ENCODE data around the gene PRKAR2B. TPM values are rescaled to one million over a fixed set of nuclear protein-coding genes. Genes with fewer than 3 reads are reported as not detected.
"Not testable (repeated sequence)": the region's sequence is repeated elsewhere in the genome, so short reads cannot be mapped to it uniquely, and the experiment has no call there.

Gene PRKAR2B
- total RNA-seq, 1 experiment from 2014 or later, result 24.8 TPM

- in situ Hi-C loops (cut with HindIII; ENCODE audit: low pct_unique_long_range_greater_than_20kb, low sequenced_read_pairs); DNase-seq (ENCODE audit: low read depth, low spot score): not testable (repeated sequence)
These were observed 2.1 kb upstream of the PRKAR2B start for GRCh38 chr7:107042326-107042910.

DNA sequence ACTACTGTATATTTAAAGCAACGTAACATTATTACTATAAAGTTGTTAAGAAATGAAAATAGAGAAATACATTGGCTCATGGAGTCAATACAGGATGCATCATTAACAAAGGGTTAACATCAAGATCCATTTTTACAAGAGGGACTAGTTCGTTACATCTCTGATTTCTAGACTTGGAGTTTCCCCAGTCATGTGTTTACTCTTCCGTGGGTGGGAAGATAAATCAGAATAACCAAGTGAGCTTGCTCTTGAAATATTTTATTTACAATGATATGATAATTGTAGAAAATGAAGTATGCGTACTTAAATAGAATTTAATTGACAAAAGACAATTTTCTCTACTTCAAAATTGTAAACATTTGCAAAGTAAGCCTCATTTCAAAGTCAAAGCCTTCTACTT lies 1.0 kb upstream of the PRKAR2B start:
- no peak for DNase-seq (ENCODE audit: low read depth, low spot score)
- in situ Hi-C loops (cut with HindIII; ENCODE audit: low pct_unique_long_range_greater_than_20kb, low sequenced_read_pairs), result no loop called here

- in situ Hi-C loops (cut with HindIII; ENCODE audit: low pct_unique_long_range_greater_than_20kb, low sequenced_read_pairs), result no loop called here
These were observed 571 bp upstream of the PRKAR2B start for GRCh38 chr7:107043921-107044346.

DNA sequence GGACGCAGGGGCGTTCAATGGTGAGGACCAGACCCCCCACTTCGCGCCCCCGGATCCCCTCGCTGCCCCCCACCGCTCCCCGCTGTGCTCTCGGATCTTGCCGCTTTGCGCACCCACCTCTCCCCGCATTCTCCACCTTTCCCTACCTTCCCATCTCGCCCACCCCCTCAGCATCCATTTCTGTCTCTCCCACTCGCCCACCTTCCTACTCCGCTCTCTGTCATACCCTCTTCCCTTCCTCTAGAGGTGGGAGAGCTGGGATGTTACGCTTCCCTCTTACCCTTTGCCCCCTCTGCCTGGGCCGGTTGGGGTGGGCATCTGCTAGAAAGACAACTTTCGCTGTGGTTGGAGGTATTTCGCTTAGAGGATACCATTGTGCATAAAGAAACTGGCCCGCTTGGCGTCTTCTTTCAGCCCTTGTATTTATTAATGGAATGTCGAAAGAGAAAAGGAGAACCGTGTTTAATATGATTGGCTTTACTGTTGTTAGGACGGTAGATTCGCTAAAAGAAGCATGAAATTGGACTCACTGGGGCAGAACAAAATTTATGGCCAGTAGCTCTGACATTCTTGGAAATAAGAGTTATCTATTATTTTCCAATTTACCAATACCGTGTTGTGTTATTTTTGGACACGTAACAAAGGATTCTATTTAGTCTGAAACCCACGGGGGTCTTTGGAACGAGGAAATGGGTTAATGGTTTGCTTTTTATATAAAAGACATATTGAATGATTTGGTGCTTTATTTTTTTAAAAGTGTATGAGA lies 873 bp downstream of the PRKAR2B start:
- in situ Hi-C loops (cut with HindIII; ENCODE audit: low pct_unique_long_range_greater_than_20kb, low sequenced_read_pairs), result no loop called here
- peak; percentile 14 for DNase-seq (ENCODE audit: low read depth, low spot score)

More at GRCh38 chr7:107043921-107044346, 571 bp upstream of the PRKAR2B start:
- peak; percentile 52 for DNase-seq (ENCODE audit: low read depth, low spot score)

- DNase-seq (ENCODE audit: low read depth, low spot score), result no peak
These were observed 1.5 kb downstream of the PRKAR2B start for GRCh38 chr7:107045980-107046379.

GRCh38 chr7:107046491-107047259 lies 2.2 kb downstream of the PRKAR2B start:
- in situ Hi-C loops (cut with HindIII; ENCODE audit: low pct_unique_long_range_greater_than_20kb, low sequenced_read_pairs), result no loop called here
- DNase-seq (ENCODE audit: low read depth, low spot score), result no peak

More at GRCh38 chr7:107045980-107046379, 1.5 kb downstream of the PRKAR2B start:
- in situ Hi-C loops (cut with HindIII; ENCODE audit: low pct_unique_long_range_greater_than_20kb, low sequenced_read_pairs), result no loop called here

GRCh38 chr7:107047902-107048782 lies 3.6 kb downstream of the PRKAR2B start:
- in situ Hi-C loops (cut with HindIII; ENCODE audit: low pct_unique_long_range_greater_than_20kb, low sequenced_read_pairs), result no loop called here
- DNase-seq (ENCODE audit: low read depth, low spot score), result peak; percentile 48

DNA sequence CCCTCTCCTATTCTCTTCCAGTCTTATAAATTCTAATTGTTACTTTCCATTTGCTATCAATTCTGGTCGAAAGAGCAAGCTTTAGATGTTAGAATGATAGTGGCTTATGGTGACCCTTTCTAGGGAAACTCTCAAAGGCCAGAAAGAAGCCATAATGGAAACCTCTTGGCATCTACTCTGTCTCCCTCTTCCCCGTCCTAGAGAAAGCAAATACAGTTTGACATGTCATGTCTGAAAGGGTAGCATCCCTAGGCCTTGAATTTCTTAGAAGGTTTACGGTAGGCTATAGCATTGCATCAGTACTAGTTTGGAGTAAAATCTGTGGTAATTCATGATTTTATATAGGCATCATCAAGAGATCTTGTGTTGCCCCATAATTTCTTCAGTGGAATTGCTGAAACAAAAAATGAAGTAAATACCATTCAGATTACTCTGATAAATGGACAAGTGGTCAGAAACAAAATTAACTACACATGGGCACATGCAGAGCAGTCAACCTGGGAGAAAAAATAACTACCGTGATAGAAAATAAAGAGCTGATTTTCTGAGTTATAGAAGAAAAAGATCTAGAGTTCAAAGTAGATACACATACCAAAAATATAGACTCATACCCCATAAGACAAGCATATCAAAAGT lies 4.4 kb downstream of the PRKAR2B start:
- in situ Hi-C loops (cut with HindIII; ENCODE audit: low pct_unique_long_range_greater_than_20kb, low sequenced_read_pairs), result no loop called here
- no peak for DNase-seq (ENCODE audit: low read depth, low spot score)

DNA sequence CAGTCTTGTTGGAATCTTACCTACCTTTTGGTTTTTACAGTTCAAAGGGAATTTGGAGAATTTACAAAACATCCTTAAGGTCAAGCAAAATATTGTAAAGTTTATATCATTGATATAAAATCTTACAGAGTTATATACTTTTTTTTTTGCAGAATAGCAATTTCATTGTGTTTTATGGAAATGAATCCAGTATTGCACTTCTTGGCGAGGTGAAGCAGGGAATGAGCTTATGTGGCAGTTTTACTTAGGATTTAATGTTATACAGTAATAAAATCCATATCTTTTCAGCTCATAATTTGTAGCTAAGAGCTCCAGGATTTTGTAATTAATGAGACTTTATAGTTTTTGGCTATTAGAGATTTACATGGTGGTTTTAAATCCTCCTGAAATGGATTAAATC lies 5.0 kb downstream of the PRKAR2B start:
- in situ Hi-C loops (cut with HindIII; ENCODE audit: low pct_unique_long_range_greater_than_20kb, low sequenced_read_pairs), result no loop called here
- no peak for DNase-seq (ENCODE audit: low read depth, low spot score)

DNA sequence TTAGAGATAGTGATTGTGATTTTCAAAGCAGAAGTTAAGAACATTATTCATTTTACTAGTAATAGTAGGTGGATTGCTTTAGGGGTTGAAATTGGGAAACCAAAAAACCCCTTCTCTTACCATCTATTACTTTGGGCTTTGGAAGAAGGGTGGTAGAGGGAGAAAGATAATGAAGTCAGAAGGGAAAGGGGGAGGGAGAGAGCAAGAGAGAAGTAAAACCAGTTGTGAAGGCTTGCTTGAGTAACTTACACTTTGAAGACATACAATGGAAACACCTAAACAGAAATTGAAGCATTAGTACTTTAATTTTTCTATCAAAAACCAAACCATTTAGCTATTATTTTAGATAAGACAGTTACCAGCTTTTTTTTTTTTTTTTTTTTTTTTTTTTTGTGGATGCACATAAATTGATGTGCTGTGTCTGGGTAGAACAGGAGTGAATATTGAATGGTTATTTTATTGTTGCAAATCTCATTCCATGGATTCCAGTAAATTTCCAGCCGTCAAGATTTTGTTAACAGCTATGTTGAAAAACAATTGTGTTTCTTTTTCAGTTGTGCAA lies 5.5 kb downstream of the PRKAR2B start:
- in situ Hi-C loops (cut with HindIII; ENCODE audit: low pct_unique_long_range_greater_than_20kb, low sequenced_read_pairs), result no loop called here
- DNase-seq (ENCODE audit: low read depth, low spot score), result no peak

GRCh38 chr7:107051376-107051775 lies 6.9 kb downstream of the PRKAR2B start:
- DNase-seq (ENCODE audit: low read depth, low spot score), result peak; percentile 19
- in situ Hi-C loops (cut with HindIII; ENCODE audit: low pct_unique_long_range_greater_than_20kb, low sequenced_read_pairs), result no loop called here

DNA sequence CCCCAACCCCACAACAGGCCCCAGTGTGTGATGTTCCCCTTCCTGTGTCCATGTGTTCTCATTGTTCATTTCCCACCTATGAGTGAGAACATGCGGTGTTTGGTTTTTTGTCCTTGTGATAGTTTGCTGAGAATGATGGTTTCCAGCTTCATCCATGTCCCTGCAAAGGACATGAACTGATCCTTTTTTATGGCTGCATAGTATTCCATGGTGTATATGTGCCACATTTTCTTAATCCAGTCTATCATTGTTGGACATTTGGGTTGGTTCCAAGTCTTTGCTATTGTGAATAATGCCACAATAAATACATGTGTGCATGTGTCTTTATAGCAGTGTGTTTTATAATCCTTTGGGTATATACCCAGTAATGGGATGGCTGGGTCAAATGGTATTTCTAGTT lies 10.5 kb downstream of the PRKAR2B start:
- in situ Hi-C loops (cut with HindIII; ENCODE audit: low pct_unique_long_range_greater_than_20kb, low sequenced_read_pairs), result not testable (repeated sequence)

GRCh38 chr7:107056058-107056457 lies 11.6 kb downstream of the PRKAR2B start:
- DNase-seq (ENCODE audit: low read depth, low spot score); in situ Hi-C loops (cut with HindIII; ENCODE audit: low pct_unique_long_range_greater_than_20kb, low sequenced_read_pairs): not testable (repeated sequence)

More for the DNA sequence above, 10.5 kb downstream of the PRKAR2B start:
- DNase-seq (ENCODE audit: low read depth, low spot score), result not testable (repeated sequence)

GRCh38 chr7:107056728-107057473 lies 12.4 kb downstream of the PRKAR2B start:
- in situ Hi-C loops (cut with HindIII; ENCODE audit: low pct_unique_long_range_greater_than_20kb, low sequenced_read_pairs), result no loop called here
- DNase-seq (ENCODE audit: low read depth, low spot score), result no peak

GRCh38 chr7:107057474-107057833 lies 12.9 kb downstream of the PRKAR2B start:
- in situ Hi-C loops (cut with HindIII; ENCODE audit: low pct_unique_long_range_greater_than_20kb, low sequenced_read_pairs), result no loop called here
- DNase-seq (ENCODE audit: low read depth, low spot score), result no peak

GRCh38 chr7:107059468-107059867 lies 15.0 kb downstream of the PRKAR2B start:
- in situ Hi-C loops (cut with HindIII; ENCODE audit: low pct_unique_long_range_greater_than_20kb, low sequenced_read_pairs), result no loop called here

More at GRCh38 chr7:107059468-107059867, 15.0 kb downstream of the PRKAR2B start:
- DNase-seq (ENCODE audit: low read depth, low spot score), result no peak
